Upper lobe of left lung (tissue), 4 donors: ENCODE data around the gene NID2.

Source experiments
- CTCF ChIP-seq, 6 experiments: fragments of 450-650 bp in 4 of 6; fragments of 200-600 bp in 2 of 6; sonication (generic) in 2 of 6; IDR thresholded peaks; one replicate each; pipeline ENCODE4 v1.5.1; 2016 to 2019; ENCODE audit warnings: antibody characterized with exemption in 6 of 6
- POLR2A ChIP-seq, 4 donors: fragments of 450-650 bp; IDR thresholded peaks; one replicate each; pipeline ENCODE4 v1.5.1; 2016 to 2017; ENCODE audit warnings: antibody characterized with exemption in 4 of 4, mild to moderate bottlenecking in 2 of 4

GRCh38 chr14:52086711-52087110, 17.9 kb upstream of the NID2 start:
- TF ChIP-seq POLR2A (IDR thresholded peaks at IDR 0.05) (no peak), CTCF (IDR thresholded peaks at IDR 0.05) (no peak)
